SK-N-SH (cell line): ENCODE measurements around the gene INHBA. TPM values are rescaled to one million over a fixed set of nuclear protein-coding genes. Genes with fewer than 3 reads are reported as not detected.

Experiments used
- CTCF ChIA-PET: fragments of 300-600, 350-600 bp; formaldehyde crosslinking; extraction: SDS; loops from one replicate; lab custom pipeline; 2021; lab: Yijun Ruan, JAX
- POLR2A ChIA-PET: fragments of 350-600 bp; sonication (Branson Sonifier 250); formaldehyde crosslinking; extraction: SDS; loops from one replicate; lab custom pipeline; 2020; ENCODE audit warnings: antibody characterized with exemption, inconsistent platforms; lab: Yijun Ruan, JAX
- DNase-seq: peaks from one replicate; pipeline ENCODE4 v3.0.0; 2012
- H2AFZ ChIP-seq: fragments of 200-600 bp; sonication (generic); 2 replicates; pipeline ENCODE4 v1.8.1; 2016; ENCODE audit warnings: antibody characterized with exemption, mild to moderate bottlenecking, low read depth
- H3F3A ChIP-seq: fragments of 200-600 bp; sonication (generic); replicated peaks from 2 replicates; pipeline ENCODE3; 2016; ENCODE audit warnings: antibody characterized with exemption, mild to moderate bottlenecking; ENCODE audit not compliant: insufficient read depth
- H3K27ac ChIP-seq, 2 experiments: fragments of 200-500 bp in 1 of 2; fragments of 200-600 bp in 1 of 2; sonication (Bioruptor generic) in 1 of 2; sonication (generic), shearing (Covaris generic) in 1 of 2; 2 replicates each; pipeline versions ENCODE4 v1.5.1 to v1.6.1; 2014 to 2016; ENCODE audit warnings: low read depth in 2 of 2, inconsistent platforms in 1 of 2, low read length in 1 of 2, mild to moderate bottlenecking in 1 of 2, mixed read lengths in 1 of 2
- H3K27me3 ChIP-seq: fragments of 200-600 bp; sonication (generic), shearing (Covaris generic); 2 replicates; pipeline ENCODE4 v1.6.1; 2016; ENCODE audit warnings: mixed run types; ENCODE audit not compliant: insufficient read depth
- H3K36me3 ChIP-seq, 2 experiments: fragments of 200-500 bp in 1 of 2; fragments of 200-600 bp in 1 of 2; sonication (Bioruptor generic) in 1 of 2; sonication (generic) in 1 of 2; replicated peaks in 1 of 2; 2 replicates each; pipeline versions ENCODE3 to v1.5.1; 2014 to 2016; ENCODE audit warnings: low read length in 1 of 2, mild to moderate bottlenecking in 1 of 2; ENCODE audit not compliant: insufficient read depth in 2 of 2, control insufficient read depth in 1 of 2
- H3K4me1 ChIP-seq, 2 experiments: fragments of 200-500 bp in 1 of 2; fragments of 200-600 bp in 1 of 2; sonication (Bioruptor generic) in 1 of 2; sonication (generic), shearing (Covaris generic) in 1 of 2; 2 replicates each; pipeline versions ENCODE4 v1.5.1 to v1.6.1; 2014 to 2016; ENCODE audit warnings: low read depth in 1 of 2, low read length in 1 of 2, mixed run types in 1 of 2; ENCODE audit not compliant: insufficient read depth in 2 of 2, control insufficient read depth in 1 of 2
- H3K4me2 ChIP-seq: fragments of 200-600 bp; sonication (generic), shearing (Covaris generic); 2 replicates; pipeline ENCODE4 v1.6.1; 2017; ENCODE audit warnings: mixed run types
- H3K4me3 ChIP-seq, 2 experiments: fragments of 200-500 bp in 1 of 2; fragments of 200-600 bp in 1 of 2; sonication (Bioruptor generic) in 1 of 2; sonication (generic), shearing (Covaris generic) in 1 of 2; 2 replicates each; pipeline versions ENCODE4 v1.5.1 to v1.8.1; 2014 to 2016; ENCODE audit warnings: low read depth in 2 of 2, inconsistent platforms in 1 of 2, low read length in 1 of 2, mild to moderate bottlenecking in 1 of 2, mixed read lengths in 1 of 2, moderate library complexity in 1 of 2
- H3K79me2 ChIP-seq: fragments of 200-600 bp; sonication (generic); 2 replicates; pipeline ENCODE4 v1.8.1; 2017; ENCODE audit warnings: mild to moderate bottlenecking; ENCODE audit not compliant: insufficient read depth
- H3K9ac ChIP-seq: fragments of 200-600 bp; sonication (generic); 2 replicates; pipeline ENCODE4 v1.6.1; 2017; ENCODE audit warnings: mixed run types
- H3K9me2 ChIP-seq: fragments of 200-600 bp; sonication (generic); 2 replicates; pipeline ENCODE4 v1.6.1; 2017; ENCODE audit warnings: mixed run types
- H3K9me3 ChIP-seq: fragments of 200-600 bp; sonication (generic); 2 replicates; pipeline ENCODE4 v1.6.1; 2017; ENCODE audit warnings: mixed run types, mild to moderate bottlenecking, moderate library complexity
- H4K20me1 ChIP-seq: fragments of 200-600 bp; sonication (generic); 2 replicates; pipeline ENCODE4 v1.6.1; 2017; ENCODE audit warnings: mild to moderate bottlenecking, mixed run types; ENCODE audit not compliant: insufficient read depth
- CHD2 ChIP-seq: fragments of 150-350 bp; IDR thresholded peaks from 2 replicates; pipeline ENCODE4 v1.6.1; 2018; ENCODE audit warnings: low read length; ENCODE audit not compliant: partially characterized antibody
- ELF1 ChIP-seq: IDR thresholded peaks from 2 replicates; pipeline ENCODE4 v1.4.0; 2012
- EZH2phosphoT487 ChIP-seq: fragments of 200-600 bp; sonication (generic); IDR thresholded peaks from 2 replicates; pipeline ENCODE4 v1.6.1; 2017; ENCODE audit warnings: low read depth, mixed run types, mild to moderate bottlenecking, antibody characterized with exemption, moderate library complexity, borderline replicate concordance
- FOSL2 ChIP-seq: IDR thresholded peaks from 2 replicates; pipeline ENCODE4 v1.4.0; 2012; ENCODE audit warnings: low read depth, mild to moderate bottlenecking, moderate library complexity, borderline replicate concordance
- GABPA ChIP-seq: IDR thresholded peaks from 2 replicates; pipeline ENCODE4 v1.4.0; 2012; ENCODE audit warnings: low read depth, mild to moderate bottlenecking
- GATA2 ChIP-seq: sonication (generic); formaldehyde crosslinking; IDR thresholded peaks from 2 replicates; pipeline ENCODE4 v1.5.0; 2020; ENCODE audit warnings: mild to moderate bottlenecking, missing genetic modification reagents
- JUND ChIP-seq: IDR thresholded peaks from 2 replicates; pipeline ENCODE4 v1.4.0; 2012
- MAX ChIP-seq: IDR thresholded peaks from 2 replicates; pipeline ENCODE4 v1.4.0; 2012; ENCODE audit warnings: low read depth
- MEF2A ChIP-seq: IDR thresholded peaks from 2 replicates; pipeline ENCODE4 v1.4.0; 2012; ENCODE audit warnings: low read depth, borderline replicate concordance
- MXI1 ChIP-seq: IDR thresholded peaks from 2 replicates; pipeline ENCODE4 v1.6.1; 2012; ENCODE audit warnings: mild to moderate bottlenecking, low read depth, low read length, improper control_type of control experiment
- NRF1 ChIP-seq: IDR thresholded peaks from 2 replicates; pipeline ENCODE4 v1.6.1; 2012; ENCODE audit warnings: low read depth, mild to moderate bottlenecking, low read length
- POLR2AphosphoS5 ChIP-seq: IDR thresholded peaks from 2 replicates; pipeline ENCODE4 v1.6.1; 2012; ENCODE audit warnings: low read depth, low read length
- RAD21 ChIP-seq: IDR thresholded peaks from 2 replicates; pipeline ENCODE4 v1.6.1; 2012; ENCODE audit warnings: mild to moderate bottlenecking, low read length
- RXRA ChIP-seq: IDR thresholded peaks from 2 replicates; pipeline ENCODE4 v1.4.0; 2012; ENCODE audit warnings: low read depth, mild to moderate bottlenecking, borderline replicate concordance
- SIN3A ChIP-seq: IDR thresholded peaks from 2 replicates; pipeline ENCODE4 v1.6.1; 2012; ENCODE audit warnings: low read depth, mild to moderate bottlenecking, low read length, moderate library complexity, borderline replicate concordance
- TAF1 ChIP-seq: IDR thresholded peaks from 2 replicates; pipeline ENCODE4 v1.6.1; 2012; ENCODE audit warnings: low read depth, mild to moderate bottlenecking, low read length, moderate library complexity, borderline replicate concordance
- YY1 ChIP-seq: IDR thresholded peaks from 2 replicates; pipeline ENCODE4 v1.4.0; 2012; ENCODE audit warnings: low read depth, mild to moderate bottlenecking
- WGBS: methylation state at CpG from one replicate; pipeline ENCODE4 v1.1.6; 2017; ENCODE audit warnings: low lambda C conversion rate; 5-methylcytosine and 5-hydroxymethylcytosine counted together
- polyA plus RNA-seq, 3 experiments: library from polyadenylated mRNA; depleted of rRNA; stranded (reverse); fragments of >200 nt; gene quantifications; 2 replicates each; pipeline ENCODE4 v1.2.3, GENCODE V29; 2012
- TF ChIP-seq, protein P1 (sequence below): IDR thresholded peaks from 2 replicates; pipeline ENCODE4 v1.4.0; 2012; ENCODE audit warnings: low read depth, borderline replicate concordance
- TF ChIP-seq, protein P2 (sequence below): IDR thresholded peaks from 2 replicates; pipeline ENCODE4; 2012
- TF ChIP-seq, protein P3 (sequence below): fragments of 150-350 bp; IDR thresholded peaks from 2 replicates; pipeline ENCODE4 v1.6.1; 2016; ENCODE audit warnings: mild to moderate bottlenecking, low read depth, low read length
- TF ChIP-seq, protein P4 (sequence below): fragments of 150-350 bp; IDR thresholded peaks from 2 replicates; pipeline ENCODE4 v1.6.1; 2017; ENCODE audit warnings: antibody characterized with exemption, low read length, low read depth, borderline replicate concordance

The INHBA gene
- polyA plus RNA-seq, 1 of the 3 experiments (the other 2 are of a cell fraction), result 81.0 TPM

DNA sequence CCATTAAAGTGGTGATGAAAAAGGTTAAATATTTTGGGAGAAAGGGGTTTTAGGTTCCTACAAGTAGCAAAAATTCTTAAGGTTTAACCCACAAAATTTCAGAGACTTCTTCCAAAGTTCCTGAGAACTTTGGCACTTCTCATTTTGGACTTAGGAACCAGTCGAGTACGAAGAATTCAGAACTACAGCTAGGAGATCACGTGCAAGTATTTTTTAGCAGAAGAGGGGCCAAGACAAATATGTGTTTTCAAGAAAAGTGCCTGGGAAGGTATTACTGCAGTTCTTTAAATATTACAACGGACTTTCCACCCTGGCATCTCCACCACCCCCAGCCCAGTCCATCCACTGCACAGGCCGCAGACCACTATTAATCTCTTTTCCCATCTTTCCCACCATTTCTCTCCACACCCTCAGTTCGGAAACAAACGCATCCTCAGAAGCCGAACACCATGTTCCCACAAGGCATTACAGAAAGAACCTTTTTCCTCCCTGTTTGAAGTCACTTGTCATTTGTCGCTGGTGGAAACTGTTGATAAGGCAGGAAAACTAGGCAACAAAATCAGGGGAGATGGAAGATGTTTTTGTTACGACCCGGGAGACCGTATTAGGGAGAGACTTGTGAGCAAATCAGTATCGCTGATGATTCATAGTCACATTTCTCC lies 7.1 kb downstream of the INHBA start:
- 66% methylated on average over 13 of the region's 13 CpGs for WGBS
- Histone ChIP-seq H4K20me1 (peaks cover 86% of the 10 kb centered on the region), H3K36me3 (peaks cover 84 to 88% of the 10 kb centered on the region in 2 experiments), H3K9me3 (no peaks in the 10 kb centered on the region), H3K79me2 (peaks cover 100% of the 10 kb centered on the region), H3K27ac (peak overlapping the region; percentile 54 to 92; a peak in 3 of 4 replicates), H3K4me2 (peak overlapping the region; percentile 94), H2AFZ (no peak overlapping the region), H3F3A (peaks cover 73% of the 10 kb centered on the region), H3K4me3 (peak overlapping the region; percentile 58 to 90; a peak in 3 of 4 replicates), H3K9ac (peak overlapping the region; percentile 85), H3K9me2 (no peaks in the 10 kb centered on the region), H3K4me1 (peaks cover 12 to 28% of the 10 kb centered on the region in 2 experiments; a peak in 3 of 4 replicates), H3K27me3 (no peaks in the 10 kb centered on the region)
- no peak for DNase-seq
- POLR2A ChIA-PET, result no interaction called here
- CTCF ChIA-PET, result interaction anchor here (0.6 to 5.6 kb wide), 49 partner anchors 10 to 1562 kb away, joined by 3 to 148 read pairs (median 4); partner anchors contain the start of genes INHBA and MPLKIP
- TF ChIP-seq FOSL2, result 0 out of 2 replicates have a peak, but pooled peaks have one; percentile 22
- no peak for TF ChIP-seq MXI1
- TF ChIP-seq JUND, result peak; percentile 48; the same call in 1 of the 2 replicates
- TF ChIP-seq, protein P1, sequence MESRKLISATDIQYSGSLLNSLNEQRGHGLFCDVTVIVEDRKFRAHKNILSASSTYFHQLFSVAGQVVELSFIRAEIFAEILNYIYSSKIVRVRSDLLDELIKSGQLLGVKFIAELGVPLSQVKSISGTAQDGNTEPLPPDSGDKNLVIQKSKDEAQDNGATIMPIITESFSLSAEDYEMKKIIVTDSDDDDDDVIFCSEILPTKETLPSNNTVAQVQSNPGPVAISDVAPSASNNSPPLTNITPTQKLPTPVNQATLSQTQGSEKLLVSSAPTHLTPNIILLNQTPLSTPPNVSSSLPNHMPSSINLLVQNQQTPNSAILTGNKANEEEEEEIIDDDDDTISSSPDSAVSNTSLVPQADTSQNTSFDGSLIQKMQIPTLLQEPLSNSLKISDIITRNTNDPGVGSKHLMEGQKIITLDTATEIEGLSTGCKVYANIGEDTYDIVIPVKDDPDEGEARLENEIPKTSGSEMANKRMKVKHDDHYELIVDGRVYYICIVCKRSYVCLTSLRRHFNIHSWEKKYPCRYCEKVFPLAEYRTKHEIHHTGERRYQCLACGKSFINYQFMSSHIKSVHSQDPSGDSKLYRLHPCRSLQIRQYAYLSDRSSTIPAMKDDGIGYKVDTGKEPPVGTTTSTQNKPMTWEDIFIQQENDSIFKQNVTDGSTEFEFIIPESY, result no peak
- TF ChIP-seq MAX, result peak; percentile 32; the same call in 1 of the 2 replicates

- peaks cover 91 to 96% of the 10 kb centered on the region in 2 experiments for H3K36me3 ChIP-seq
- no peak for TF ChIP-seq GATA2 (CRISPR knock-in tag)
- TF ChIP-seq, protein P2, sequence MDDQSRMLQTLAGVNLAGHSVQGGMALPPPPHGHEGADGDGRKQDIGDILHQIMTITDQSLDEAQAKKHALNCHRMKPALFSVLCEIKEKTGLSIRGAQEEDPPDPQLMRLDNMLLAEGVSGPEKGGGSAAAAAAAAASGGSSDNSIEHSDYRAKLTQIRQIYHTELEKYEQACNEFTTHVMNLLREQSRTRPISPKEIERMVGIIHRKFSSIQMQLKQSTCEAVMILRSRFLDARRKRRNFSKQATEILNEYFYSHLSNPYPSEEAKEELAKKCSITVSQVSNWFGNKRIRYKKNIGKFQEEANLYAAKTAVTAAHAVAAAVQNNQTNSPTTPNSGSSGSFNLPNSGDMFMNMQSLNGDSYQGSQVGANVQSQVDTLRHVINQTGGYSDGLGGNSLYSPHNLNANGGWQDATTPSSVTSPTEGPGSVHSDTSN, result no peak
- no peak for TF ChIP-seq MEF2A
- no peak for TF ChIP-seq RAD21
- TF ChIP-seq RXRA, result no peak
- TF ChIP-seq, protein P3, sequence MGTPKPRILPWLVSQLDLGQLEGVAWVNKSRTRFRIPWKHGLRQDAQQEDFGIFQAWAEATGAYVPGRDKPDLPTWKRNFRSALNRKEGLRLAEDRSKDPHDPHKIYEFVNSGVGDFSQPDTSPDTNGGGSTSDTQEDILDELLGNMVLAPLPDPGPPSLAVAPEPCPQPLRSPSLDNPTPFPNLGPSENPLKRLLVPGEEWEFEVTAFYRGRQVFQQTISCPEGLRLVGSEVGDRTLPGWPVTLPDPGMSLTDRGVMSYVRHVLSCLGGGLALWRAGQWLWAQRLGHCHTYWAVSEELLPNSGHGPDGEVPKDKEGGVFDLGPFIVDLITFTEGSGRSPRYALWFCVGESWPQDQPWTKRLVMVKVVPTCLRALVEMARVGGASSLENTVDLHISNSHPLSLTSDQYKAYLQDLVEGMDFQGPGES, result no peak
- TF ChIP-seq MAX, result no peak
- TF ChIP-seq GABPA, result no peak
- TF ChIP-seq TAF1, result no peak
- no peak for TF ChIP-seq YY1
- no peak for TF ChIP-seq JUND
- TF ChIP-seq CHD2, result no peak
- TF ChIP-seq SIN3A, result no peak
- no peak; the same call in 1 of the 2 replicates for TF ChIP-seq POLR2AphosphoS5
- TF ChIP-seq, protein P4, sequence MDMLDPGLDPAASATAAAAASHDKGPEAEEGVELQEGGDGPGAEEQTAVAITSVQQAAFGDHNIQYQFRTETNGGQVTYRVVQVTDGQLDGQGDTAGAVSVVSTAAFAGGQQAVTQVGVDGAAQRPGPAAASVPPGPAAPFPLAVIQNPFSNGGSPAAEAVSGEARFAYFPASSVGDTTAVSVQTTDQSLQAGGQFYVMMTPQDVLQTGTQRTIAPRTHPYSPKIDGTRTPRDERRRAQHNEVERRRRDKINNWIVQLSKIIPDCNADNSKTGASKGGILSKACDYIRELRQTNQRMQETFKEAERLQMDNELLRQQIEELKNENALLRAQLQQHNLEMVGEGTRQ, result no peak; the same call in 1 of the 2 replicates
- TF ChIP-seq NRF1, result no peak
- TF ChIP-seq EZH2phosphoT487, result no peak
- TF ChIP-seq ELF1, result no peak
Measured at GRCh38 chr7:41694495-41694894, 8.4 kb downstream of the INHBA start.

More at GRCh38 chr7:41694495-41694894, 8.4 kb downstream of the INHBA start:
- Histone ChIP-seq H4K20me1 (peaks cover 98% of the 10 kb centered on the region), H2AFZ (no peak overlapping the region), H3K9ac (peak overlapping the region; percentile 85; the same call in 1 of the 2 replicates), H3K27me3 (no peaks in the 10 kb centered on the region), H3K79me2 (peaks cover 100% of the 10 kb centered on the region), H3K27ac (peak overlapping the region; percentile 22 to 92; a peak in 3 of 4 replicates), H3K4me3 (peak overlapping the region; percentile 58 to 90; a peak in 3 of 4 replicates), H3K4me2 (peak overlapping the region; percentile 94), H3K9me3 (no peaks in the 10 kb centered on the region), H3F3A (peaks cover 83% of the 10 kb centered on the region), H3K9me2 (no peaks in the 10 kb centered on the region), H3K4me1 (peaks cover 12 to 28% of the 10 kb centered on the region in 2 experiments; a peak in 3 of 4 replicates)
- 91% methylated on average over 6 of the region's 6 CpGs for WGBS
- no peak for DNase-seq
- ChIA-PET CTCF (interaction anchor here (0.6 to 5.6 kb wide), 10 partner anchors 13 to 1462 kb away, joined by 3 to 148 read pairs (median 8); partner anchors contain the start of gene INHBA), POLR2A (no interaction called here)
